HG03039 (cell line): Measurements from ENCODE around the gene RAB11FIP2.
"Not testable (repeated sequence)": the region's sequence is repeated elsewhere in the genome, so short reads cannot be mapped to it uniquely, and the experiment has no call there.

Experiments
- ATAC-seq: cut with Tn5 transposase; IDR thresholded peaks from one replicate; pipeline ENCODE4 v1.9.1; 2021; ENCODE audit warnings: mild to moderate bottlenecking, moderate library complexity; ENCODE audit not compliant: unreplicated experiment

Gene RAB11FIP2, protein sequence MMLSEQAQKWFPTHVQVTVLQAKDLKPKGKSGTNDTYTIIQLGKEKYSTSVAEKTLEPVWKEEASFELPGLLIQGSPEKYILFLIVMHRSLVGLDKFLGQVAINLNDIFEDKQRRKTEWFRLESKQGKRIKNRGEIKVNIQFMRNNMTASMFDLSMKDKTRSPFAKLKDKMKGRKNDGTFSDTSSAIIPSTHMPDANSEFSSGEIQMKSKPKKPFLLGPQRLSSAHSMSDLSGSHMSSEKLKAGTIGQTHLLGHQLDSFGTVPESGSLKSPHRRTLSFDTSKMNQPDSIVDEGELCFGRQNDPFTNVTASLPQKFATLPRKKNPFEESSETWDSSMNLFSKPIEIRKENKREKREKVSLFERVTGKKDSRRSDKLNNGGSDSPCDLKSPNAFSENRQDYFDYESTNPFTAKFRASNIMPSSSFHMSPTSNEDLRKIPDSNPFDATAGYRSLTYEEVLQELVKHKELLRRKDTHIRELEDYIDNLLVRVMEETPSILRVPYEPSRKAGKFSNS

DNA sequence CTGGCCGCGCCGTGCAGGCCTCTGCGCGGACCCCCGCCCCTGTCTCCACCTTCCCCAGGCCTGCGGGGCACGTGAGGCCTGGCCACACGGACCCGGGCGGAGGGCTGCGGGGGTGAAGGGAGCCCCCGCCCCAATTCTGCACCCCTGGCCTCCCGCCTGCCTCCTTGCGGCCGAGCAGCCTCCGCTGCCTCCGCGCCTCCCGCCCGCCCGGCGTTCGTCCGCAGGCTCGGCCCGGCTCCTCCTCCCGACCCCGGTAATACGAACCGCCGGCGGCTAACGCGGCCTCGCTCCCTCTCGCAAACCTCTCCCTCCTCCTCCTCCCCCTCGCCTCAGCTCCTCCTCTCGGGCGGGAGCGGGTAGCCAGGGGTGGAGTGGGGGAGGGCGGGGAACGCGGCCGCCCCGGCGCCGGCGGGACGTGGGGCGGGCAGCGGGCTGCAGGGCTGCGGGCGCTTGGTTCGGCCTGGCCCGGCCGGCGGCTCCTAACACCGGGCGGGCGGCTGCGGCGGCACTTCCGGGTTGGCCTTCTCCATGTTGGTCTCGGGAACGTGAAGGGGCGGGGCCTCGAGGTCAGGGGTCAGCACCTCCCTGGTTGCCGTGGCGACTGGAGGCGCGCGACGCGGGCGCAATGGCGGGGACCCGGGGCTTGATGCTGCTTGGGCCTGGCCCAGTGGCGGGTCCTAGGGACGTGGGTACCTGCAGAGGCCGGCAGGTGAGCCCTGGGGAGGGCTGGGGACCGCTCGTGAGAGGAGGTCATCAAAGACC is at the start of gene RAB11FIP2:
TSS of gene RAB11FIP2 (minus strand) at position 547 of the 762 bp plus-strand sequence. CDS start 778 bp downstream, outside the sequence.
- ATAC-seq = peak; percentile 95

DNA sequence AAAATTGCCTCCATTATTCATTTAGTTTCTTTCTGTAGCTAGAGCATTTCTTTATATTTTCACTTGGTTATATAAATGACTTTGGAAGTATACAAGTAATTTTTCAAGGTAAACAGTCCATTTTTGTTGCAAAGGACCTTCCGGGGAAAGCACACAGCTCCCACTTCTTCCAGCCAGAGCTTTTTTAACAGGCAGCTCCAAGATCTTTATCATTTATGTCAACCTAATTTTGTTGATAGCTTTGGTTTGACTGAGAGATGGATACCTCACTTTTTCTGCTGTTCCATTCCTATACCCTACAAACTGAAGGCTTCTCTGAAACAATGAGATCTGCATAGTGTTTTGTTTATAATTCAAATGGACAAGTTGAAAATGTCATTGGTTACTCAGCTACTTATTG is 49.3 kb upstream of the RAB11FIP2 start:
- no peak for ATAC-seq

DNA sequence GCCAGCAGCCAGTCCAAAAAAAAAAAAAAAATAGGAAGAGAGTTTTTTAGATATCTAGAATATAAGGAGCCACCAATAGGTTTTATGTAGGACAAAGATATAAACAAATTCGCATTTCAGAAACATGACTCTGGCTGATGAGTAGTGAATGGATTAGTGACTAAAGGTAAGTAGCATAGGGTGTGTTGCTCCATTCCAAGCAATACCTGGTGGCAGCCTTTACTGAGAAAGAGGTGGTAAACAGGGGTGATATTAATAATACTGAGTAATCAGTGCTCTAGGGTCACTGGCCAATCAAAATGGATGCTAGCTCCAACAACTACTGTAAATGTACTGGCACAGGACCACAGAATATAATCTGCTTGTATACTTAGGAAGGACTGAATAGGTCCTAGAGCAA is 45.5 kb upstream of the RAB11FIP2 start:
- ATAC-seq = no peak

DNA sequence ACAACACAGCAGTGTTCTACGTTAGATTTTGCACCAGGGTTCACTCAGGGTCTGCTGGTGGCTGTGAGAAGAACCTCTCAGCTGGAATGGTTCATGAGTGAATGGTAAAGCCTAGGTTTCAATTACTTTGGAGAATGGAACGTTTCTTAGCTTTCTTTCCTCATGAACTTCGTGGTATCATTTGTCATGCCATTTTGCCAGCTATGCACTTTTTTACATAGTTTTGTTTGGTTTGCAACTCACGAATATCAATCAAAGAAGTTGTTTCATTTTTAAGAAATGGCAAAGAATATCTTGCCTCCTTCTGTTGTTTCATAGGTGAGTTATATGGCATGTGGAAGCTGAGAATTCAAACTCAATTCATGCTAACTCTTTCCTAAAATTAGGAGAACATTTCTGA is 34.1 kb upstream of the RAB11FIP2 start:
- no peak for ATAC-seq

GRCh38 chr10:118076705-118077104 is 30.0 kb upstream of the RAB11FIP2 start:
- no peak for ATAC-seq

GRCh38 chr10:118072840-118073239 is 26.1 kb upstream of the RAB11FIP2 start:
- ATAC-seq = no peak

DNA sequence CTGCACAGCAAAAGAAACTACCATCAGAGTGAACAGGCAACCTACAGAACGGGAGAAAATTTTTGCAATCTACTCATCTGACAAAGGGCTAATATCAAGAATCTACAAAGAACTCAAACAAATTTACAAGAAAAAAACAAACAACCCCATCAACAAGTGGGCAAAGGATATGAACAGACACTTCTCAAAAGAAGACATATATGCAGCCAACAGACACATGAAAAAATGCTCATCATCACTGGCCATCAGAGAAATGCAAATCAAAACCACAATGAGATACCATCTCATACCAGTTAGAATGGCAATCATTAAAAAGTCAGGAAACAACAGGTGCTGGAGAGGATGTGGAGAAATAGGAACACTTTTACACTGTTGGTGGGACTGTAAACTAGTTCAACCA is 20.6 kb upstream of the RAB11FIP2 start:
- ATAC-seq = not testable (repeated sequence)

- no peak for ATAC-seq
Observed at GRCh38 chr10:118062798-118063238, 16.1 kb upstream of the RAB11FIP2 start.

GRCh38 chr10:118058371-118058770 is 11.6 kb upstream of the RAB11FIP2 start:
- no peak for ATAC-seq

GRCh38 chr10:118057361-118057760 is 10.6 kb upstream of the RAB11FIP2 start:
- no peak for ATAC-seq

GRCh38 chr10:118054383-118054782 is 7.6 kb upstream of the RAB11FIP2 start:
- ATAC-seq = no peak

- no peak for ATAC-seq
Observed at GRCh38 chr10:118052816-118053215, 6.1 kb upstream of the RAB11FIP2 start.

DNA sequence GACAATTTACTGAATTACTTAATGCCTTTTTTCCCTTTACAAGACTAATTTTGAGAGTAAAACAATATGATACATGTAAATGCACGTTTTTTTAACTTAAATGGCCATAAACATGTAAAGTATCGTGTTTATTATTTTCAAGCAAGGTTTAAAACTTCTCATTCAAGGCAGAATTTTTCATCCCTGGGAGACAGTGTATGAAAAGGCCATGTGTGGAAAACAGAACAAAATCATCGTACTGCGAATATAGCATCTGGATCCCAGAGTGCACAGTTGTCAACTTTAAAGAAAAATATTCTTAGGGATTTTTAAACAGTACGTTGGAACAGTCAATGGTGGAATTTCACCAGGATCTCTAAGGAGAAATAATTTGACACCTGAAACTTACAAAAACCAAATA is 1.1 kb upstream of the RAB11FIP2 start:
- ATAC-seq = no peak

DNA sequence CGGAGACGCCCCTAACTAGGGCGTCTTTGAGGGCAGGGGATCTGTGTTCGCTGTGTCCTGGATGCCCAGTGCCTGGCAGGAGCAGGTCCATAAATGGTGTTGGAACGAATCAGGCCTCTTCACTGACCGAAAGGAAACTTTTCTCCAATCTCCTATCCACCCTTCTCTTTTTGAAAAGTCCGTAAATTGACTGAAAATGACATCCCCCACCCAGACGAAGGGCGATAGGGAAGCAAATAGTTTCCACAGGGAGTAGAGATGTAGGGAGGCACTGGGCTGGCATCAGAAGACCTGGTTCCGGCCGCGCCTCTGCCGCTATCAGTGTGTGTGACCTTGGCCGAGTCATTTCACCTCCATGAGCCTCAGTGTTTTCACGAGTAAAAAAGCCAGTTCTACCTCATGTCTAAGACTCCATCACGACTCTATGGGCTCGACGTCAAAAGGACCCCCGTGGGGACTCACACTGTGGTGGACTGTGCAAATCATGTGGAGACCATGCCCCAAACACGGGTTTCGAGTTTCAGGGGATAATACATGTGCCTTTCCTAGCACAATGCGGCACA is 497 bp upstream of the RAB11FIP2 start:
- ATAC-seq = no peak

DNA sequence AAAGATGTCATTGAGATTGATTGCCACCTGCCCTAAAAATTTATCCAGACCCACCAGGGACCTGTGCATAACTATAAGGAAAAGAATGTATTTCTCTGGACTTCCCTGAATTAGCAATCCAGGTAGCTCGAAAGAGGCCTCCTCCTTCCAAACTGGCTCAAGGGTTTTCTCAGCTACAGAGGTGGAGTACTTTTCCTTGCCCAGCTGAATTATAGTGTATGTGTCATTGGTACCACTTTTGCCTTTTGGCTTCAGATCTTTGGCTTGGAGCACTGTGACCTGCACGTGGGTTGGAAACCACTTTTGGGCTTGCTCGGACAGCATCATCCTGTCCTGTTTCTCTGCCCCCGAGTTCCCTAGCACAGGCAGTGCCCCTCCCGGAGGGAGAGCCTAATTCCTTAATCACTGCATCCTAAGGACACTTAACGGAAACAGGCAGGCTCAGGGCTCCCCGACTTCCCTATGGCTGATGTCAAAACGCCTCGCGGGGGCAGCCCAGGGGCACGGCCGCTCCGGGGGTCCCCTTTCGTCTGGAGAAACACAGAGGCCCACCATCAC is 825 bp downstream of the RAB11FIP2 start:
- peak; percentile 19 for ATAC-seq

DNA sequence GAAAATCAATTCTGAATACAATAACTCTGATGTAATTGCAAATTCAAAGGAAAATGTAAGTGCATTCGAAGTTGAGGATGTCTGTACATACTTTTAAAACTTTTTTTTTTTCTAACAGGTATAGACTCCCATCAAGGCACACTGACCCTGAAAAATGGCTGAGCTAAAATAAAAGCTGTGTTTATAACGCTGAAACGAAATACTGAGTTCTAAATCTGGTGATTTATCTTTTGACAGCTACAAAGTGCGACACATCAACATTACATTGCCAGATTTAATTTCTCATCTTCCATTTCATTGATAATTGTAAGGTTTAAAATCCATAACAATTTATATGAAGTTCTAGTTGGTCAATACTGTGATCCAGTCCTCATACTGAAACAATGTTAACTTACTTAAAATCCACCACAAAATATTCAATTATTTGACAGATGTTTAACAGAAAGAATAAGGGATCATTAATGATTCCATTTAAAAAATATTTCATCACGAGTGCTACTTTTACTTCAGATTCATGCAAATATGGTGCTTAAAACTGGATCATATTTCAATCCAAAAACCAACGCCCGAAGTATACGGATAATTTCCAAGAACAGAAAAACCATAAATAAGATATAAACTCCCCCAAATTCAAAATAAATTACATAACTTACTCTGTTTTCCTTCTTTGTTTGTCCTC is 1.4 kb downstream of the RAB11FIP2 start:
- no peak for ATAC-seq

DNA sequence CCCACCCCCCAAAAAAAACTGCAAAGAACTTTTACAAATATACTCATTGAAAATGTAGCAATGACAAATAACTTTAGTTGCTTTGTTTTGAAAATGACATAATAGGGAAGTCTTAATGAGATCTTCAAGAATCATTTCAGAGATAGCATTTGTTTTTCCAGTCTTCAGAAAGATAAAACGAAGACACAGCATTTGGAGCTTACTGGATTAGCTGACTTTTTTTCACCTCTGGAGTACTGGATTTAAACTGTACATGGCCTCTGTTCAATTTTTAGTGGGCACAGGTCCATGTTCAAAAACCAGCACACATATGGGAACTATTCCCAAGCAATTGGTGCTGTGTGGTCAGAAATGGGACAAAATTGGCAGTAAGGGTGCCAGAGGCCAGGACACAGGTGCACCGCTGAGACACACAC is 3.9 kb downstream of the RAB11FIP2 start:
- ATAC-seq = no peak

GRCh38 chr10:118042336-118042735 is 4.4 kb downstream of the RAB11FIP2 start:
- ATAC-seq = no peak

GRCh38 chr10:118041316-118041715 is 5.4 kb downstream of the RAB11FIP2 start:
- ATAC-seq = no peak

- ATAC-seq = no peak
Observed at GRCh38 chr10:118036281-118036875, 10.4 kb downstream of the RAB11FIP2 start.
